ENCODE data around the gene GJD2. TPM values are rescaled to one million over a fixed set of nuclear protein-coding genes. Genes with fewer than 3 reads are reported as not detected.
A peak's percentile ranks its signal among the peaks of the same experiment; 100 is the strongest.

Gene GJD2
- not detected for total RNA-seq

- Histone ChIP-seq H3K4me3 (peak within 1 kb of the TSS in 2 of 4 donors; percentile 9 to 30), H3K9me3 (peaks cover 0 to 5% (median 0%) of the 10 kb centered on the region in 4 donors), H3K27me3 (peaks cover 0 to 67% of the 10 kb centered on the region in 2 donors), H3K36me3 (no peaks in the 10 kb centered on the region), H3K27ac (no peak within 1 kb of the TSS), H3K4me1 (peaks cover 0 to 13% (median 0%) of the 10 kb centered on the region in 4 donors)
- WGBS, 2 donors, result 2% methylated on average over 69 to 76 of the region's 81 CpGs
- TF ChIP-seq EP300 (IDR thresholded peaks at IDR 0.05), result no peak
- TF ChIP-seq POLR2A (IDR thresholded peaks at IDR 0.05), result no peak
- no peak for TF ChIP-seq CTCF (IDR thresholded peaks at IDR 0.05)
- no peak for DNase-seq (ENCODE audit: low spot score in 2 of 2)
Measured at GRCh38 chr15:34754674-34755418, at the start of gene GJD2. GJD2 (minus strand) TSS chr15:34754998; CDS start chr15:34754488, 510 bp downstream.

- no peak overlapping the region for H3K4me3 ChIP-seq
- no peaks in the 10 kb centered on the region for H3K27me3 ChIP-seq
- H3K36me3 ChIP-seq, result no peaks in the 10 kb centered on the region
- no peak for DNase-seq (ENCODE audit: low spot score in 2 of 2)
- peak overlapping the region in 1 of 4 donors; percentile 28 for H3K27ac ChIP-seq
- peaks cover 0 to 8% (median 0%) of the 10 kb centered on the region in 4 donors for H3K4me1 ChIP-seq
- peaks cover 0 to 4% (median 0%) of the 10 kb centered on the region in 4 donors for H3K9me3 ChIP-seq
- TF ChIP-seq POLR2A (IDR thresholded peaks at IDR 0.05), result no peak
- TF ChIP-seq EP300 (IDR thresholded peaks at IDR 0.05), result no peak
- no peak for TF ChIP-seq CTCF (IDR thresholded peaks at IDR 0.05)
- 46 to 62% methylated on average over 2 of the region's 2 CpGs for WGBS, 2 donors
Measured at GRCh38 chr15:34804113-34804512, 49.3 kb upstream of the GJD2 start.

GRCh38 chr15:34802803-34803750 lies 48.3 kb upstream of the GJD2 start:
- H3K36me3 ChIP-seq, result no peaks in the 10 kb centered on the region
- TF ChIP-seq CTCF (IDR thresholded peaks at IDR 0.05), result no peak
- no peak for TF ChIP-seq POLR2A (IDR thresholded peaks at IDR 0.05)
- no peak for TF ChIP-seq EP300 (IDR thresholded peaks at IDR 0.05)
- peaks cover 0 to 4% (median 0%) of the 10 kb centered on the region in 4 donors for H3K9me3 ChIP-seq
- WGBS, 2 donors, result 67 to 70% methylated on average over 7 of the region's 7 CpGs
- peaks cover 0 to 10% (median 0%) of the 10 kb centered on the region in 4 donors for H3K4me1 ChIP-seq
- H3K4me3 ChIP-seq, result no peak overlapping the region
- H3K27me3 ChIP-seq, result no peaks in the 10 kb centered on the region
- no peak for DNase-seq (ENCODE audit: low spot score in 2 of 2)
- H3K27ac ChIP-seq, result no peak overlapping the region

GRCh38 chr15:34802371-34802770 lies 47.6 kb upstream of the GJD2 start:
- H3K9me3 ChIP-seq, result peaks cover 0 to 1% (median 0%) of the 10 kb centered on the region in 4 donors
- H3K4me1 ChIP-seq, result peaks cover 0 to 10% (median 0%) of the 10 kb centered on the region in 4 donors
- no peak for DNase-seq (ENCODE audit: low spot score in 2 of 2)
- H3K4me3 ChIP-seq, result no peak overlapping the region
- no peak overlapping the region for H3K27ac ChIP-seq
- 67 to 68% methylated on average over 1 of the region's 1 CpG for WGBS, 2 donors
- H3K27me3 ChIP-seq, result no peaks in the 10 kb centered on the region
- H3K36me3 ChIP-seq, result no peaks in the 10 kb centered on the region
- no peak for TF ChIP-seq EP300 (IDR thresholded peaks at IDR 0.05)
- TF ChIP-seq POLR2A (IDR thresholded peaks at IDR 0.05), result no peak
- TF ChIP-seq CTCF (IDR thresholded peaks at IDR 0.05), result no peak
